ENCODE data around the gene SEMA4D.

The SEMA4D gene

GRCh38 chr9:89527084-89527483 is 29.2 kb upstream of the SEMA4D start:
- DNase-seq, result no peak

GRCh38 chr9:89526667-89527066 is 28.8 kb upstream of the SEMA4D start:
- no peak for DNase-seq

GRCh38 chr9:89525446-89526374 is 27.8 kb upstream of the SEMA4D start:
- DNase-seq, result no peak

- DNase-seq, result no peak
Measured at GRCh38 chr9:89524963-89525362, 27.1 kb upstream of the SEMA4D start.

GRCh38 chr9:89523948-89524347 is 26.0 kb upstream of the SEMA4D start:
- DNase-seq, result no peak

GRCh38 chr9:89522959-89523285 is 25.0 kb upstream of the SEMA4D start:
- DNase-seq, result no peak

- no peak for DNase-seq
Measured at GRCh38 chr9:89522261-89522958, 24.5 kb upstream of the SEMA4D start.

GRCh38 chr9:89519366-89519805 is 21.5 kb upstream of the SEMA4D start:
- no peak for DNase-seq

- DNase-seq, result no peak
Measured at GRCh38 chr9:89518466-89519365, 20.8 kb upstream of the SEMA4D start.

- no peak for DNase-seq
Measured at GRCh38 chr9:89515416-89515815, 17.5 kb upstream of the SEMA4D start.

- no peak for DNase-seq
Measured at GRCh38 chr9:89514956-89515355, 17.0 kb upstream of the SEMA4D start.

- DNase-seq, result no peak
Measured at GRCh38 chr9:89514337-89514736, 16.4 kb upstream of the SEMA4D start.

- DNase-seq, result no peak
Measured at GRCh38 chr9:89513837-89514236, 15.9 kb upstream of the SEMA4D start.

GRCh38 chr9:89512382-89512781 is 14.5 kb upstream of the SEMA4D start:
- no peak for DNase-seq

- DNase-seq, result no peak
Measured at GRCh38 chr9:89508951-89509615, 11.2 kb upstream of the SEMA4D start.

- DNase-seq, result peak; percentile 14
Measured at GRCh38 chr9:89505911-89506310, 8.0 kb upstream of the SEMA4D start.

- no peak for DNase-seq
Measured at GRCh38 chr9:89505048-89505447, 7.1 kb upstream of the SEMA4D start.

- DNase-seq, result no peak
Measured at GRCh38 chr9:89502671-89503070, 4.8 kb upstream of the SEMA4D start.

- no peak for DNase-seq
Measured at GRCh38 chr9:89502038-89502601, 4.2 kb upstream of the SEMA4D start.

- no peak for DNase-seq
Measured at GRCh38 chr9:89501311-89501898, 3.5 kb upstream of the SEMA4D start.

GRCh38 chr9:89500008-89500407 is 2.1 kb upstream of the SEMA4D start:
- no peak for DNase-seq

Data from NCI-H1092 (cell line).